Measurements from ENCODE around the gene TBX10. TPM values are rescaled to one million over a fixed set of nuclear protein-coding genes. Genes with fewer than 3 reads are reported as not detected.

Gene TBX10

Small RNA genes lying within 50 kb of the gene (small RNA-seq; reads per million reads assigned to genes)
- not detected for gene AP003385.3 (ENCODE audit: insufficient read depth)
- not detected for gene RPL37P2 (ENCODE audit: insufficient read depth)

All from neuronal stem cell (in vitro differentiated cells).